HG03354 (cell line): Measurements from ENCODE around the gene MRGPRD.

Experiments used
- ATAC-seq: cut with Tn5 transposase; IDR thresholded peaks from one replicate; pipeline ENCODE4 v1.9.1; 2021; ENCODE audit warnings: mild to moderate bottlenecking; ENCODE audit not compliant: unreplicated experiment, poor library complexity, severe bottlenecking

MRGPRD gene

DNA sequence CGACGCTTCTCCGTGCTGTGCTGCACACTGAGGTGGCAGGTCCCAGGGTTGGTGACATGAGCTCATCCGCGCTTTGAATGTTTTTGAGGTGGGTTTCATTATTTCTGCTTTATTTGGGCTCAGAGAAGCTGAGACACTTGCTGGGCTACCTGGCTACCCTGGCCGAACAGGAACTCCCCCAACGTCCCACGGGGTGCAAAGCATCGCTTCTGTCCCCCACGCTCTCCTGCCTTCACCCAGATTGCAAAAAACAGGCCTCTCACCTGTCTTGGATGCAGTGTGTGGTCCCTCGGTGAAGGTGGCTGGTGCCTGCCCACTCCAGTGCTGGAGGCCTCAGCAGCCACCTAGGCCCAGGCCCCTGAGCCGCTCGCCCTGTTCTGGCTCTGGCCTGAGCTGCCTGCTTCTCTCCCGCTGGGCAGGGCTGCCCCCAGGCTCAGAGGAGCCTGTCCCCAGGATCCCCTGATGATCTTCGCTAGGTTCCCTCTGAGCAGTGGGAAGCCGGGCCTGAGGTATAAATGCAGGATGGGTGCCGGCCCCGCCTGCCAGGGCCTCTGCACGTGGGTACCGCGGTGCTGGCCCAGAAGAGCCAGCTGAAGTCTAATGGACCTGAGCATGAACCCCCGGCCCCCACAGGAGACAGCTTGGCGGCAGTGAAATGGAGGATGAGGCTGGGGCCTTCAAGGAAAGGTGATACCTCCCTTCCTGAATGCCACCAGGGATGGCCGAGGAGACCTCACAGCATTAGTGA lies 15.8 kb upstream of the MRGPRD start:
- ATAC-seq = no peak

DNA sequence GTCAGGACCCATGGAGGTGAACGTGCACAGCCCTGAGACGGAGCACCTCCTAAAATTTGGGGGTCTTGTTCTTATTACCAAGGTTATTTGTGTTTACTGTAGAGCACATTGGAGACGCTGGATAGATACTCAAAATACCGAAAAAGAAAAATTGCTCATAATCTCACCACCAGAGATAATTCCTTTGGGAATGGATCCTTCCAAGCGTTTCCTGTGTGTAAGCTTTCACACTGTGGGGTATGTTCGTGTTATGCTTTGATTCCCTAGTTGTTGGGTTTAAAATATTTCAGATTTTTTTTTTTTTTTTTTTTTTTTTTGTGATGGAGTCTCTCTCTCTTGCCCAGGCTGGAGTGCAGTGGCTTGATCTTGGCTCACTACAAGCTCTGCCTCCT lies 14.1 kb upstream of the MRGPRD start:
- no peak for ATAC-seq

DNA sequence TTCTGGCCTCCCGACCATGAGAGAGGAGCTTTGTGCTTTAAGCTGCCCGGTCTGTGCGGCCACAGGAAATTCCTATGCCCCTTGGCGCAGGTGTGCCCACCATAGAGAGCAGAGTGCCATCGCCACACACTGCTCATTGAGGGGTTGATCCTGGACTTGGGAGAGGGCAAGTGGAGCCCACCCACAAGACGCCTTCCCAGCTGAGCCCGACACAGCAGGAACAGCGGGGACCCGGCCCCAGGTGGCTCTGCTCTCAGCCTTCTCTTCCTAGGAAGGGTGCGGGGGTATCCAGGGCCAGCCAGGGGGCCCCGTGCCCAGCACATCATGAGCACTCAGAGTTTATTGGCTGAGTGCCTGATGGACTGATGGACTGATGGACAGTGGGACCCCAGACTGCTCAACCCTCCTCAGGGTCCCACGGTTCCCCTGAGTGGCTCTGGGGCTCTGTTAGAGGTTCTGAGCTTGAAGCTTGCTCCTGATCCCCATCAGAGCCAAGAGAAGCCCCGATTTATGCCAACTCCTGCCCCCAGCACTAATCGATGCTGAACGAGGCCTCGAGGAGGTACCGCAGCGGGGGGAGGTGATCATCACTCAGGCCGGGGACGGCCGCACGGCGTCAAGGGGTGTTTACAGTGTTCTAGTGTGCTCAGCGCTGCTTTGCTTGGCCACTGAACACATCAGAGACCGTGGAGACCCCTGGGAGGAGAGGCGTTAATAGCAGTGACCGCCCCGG lies 13.5 kb upstream of the MRGPRD start:
- ATAC-seq = no peak

DNA sequence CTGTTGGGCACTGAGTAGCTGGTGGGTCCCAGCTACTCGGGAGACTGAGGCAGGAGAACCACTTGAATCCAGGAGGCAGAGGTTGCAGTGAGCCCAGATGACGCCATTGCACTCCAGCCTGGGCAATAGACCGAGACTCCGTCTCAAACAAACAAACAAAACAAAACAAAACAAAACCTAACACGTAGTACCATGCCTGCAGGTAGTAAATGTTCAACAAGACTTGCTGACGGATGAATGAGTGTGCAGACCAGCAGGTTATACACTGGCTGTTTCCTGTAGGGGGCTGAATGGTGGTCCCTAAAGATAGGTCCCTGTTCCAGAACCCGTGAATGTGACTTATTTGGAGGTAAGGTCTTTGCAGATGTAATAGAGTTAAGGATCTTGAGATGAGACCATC lies 12.8 kb upstream of the MRGPRD start:
- ATAC-seq = no peak

DNA sequence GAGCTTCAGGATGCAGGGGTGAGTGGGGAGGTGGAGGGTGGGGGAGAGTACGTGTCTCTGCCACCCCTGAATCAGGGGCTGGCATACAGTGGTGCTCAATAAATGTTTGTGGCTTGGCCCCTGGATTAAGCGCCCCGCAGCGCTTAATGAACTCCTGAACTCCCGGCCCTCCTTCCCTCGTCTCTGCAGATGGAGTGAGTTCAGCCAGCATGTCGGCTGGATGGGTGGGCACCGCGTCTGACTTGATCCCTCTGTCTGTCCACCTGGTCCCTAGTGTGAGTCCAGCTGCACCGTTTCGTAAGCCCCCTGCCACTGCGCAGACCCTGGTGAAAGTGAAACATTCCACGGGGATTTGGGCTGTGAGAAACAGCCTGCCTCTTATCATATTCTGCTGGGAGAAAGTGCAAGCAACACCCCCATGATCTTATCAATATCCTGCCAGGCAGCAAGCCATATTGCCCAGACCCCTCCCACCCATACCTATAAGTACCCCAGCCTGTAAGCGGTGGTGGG lies 12.0 kb upstream of the MRGPRD start:
- no peak for ATAC-seq

DNA sequence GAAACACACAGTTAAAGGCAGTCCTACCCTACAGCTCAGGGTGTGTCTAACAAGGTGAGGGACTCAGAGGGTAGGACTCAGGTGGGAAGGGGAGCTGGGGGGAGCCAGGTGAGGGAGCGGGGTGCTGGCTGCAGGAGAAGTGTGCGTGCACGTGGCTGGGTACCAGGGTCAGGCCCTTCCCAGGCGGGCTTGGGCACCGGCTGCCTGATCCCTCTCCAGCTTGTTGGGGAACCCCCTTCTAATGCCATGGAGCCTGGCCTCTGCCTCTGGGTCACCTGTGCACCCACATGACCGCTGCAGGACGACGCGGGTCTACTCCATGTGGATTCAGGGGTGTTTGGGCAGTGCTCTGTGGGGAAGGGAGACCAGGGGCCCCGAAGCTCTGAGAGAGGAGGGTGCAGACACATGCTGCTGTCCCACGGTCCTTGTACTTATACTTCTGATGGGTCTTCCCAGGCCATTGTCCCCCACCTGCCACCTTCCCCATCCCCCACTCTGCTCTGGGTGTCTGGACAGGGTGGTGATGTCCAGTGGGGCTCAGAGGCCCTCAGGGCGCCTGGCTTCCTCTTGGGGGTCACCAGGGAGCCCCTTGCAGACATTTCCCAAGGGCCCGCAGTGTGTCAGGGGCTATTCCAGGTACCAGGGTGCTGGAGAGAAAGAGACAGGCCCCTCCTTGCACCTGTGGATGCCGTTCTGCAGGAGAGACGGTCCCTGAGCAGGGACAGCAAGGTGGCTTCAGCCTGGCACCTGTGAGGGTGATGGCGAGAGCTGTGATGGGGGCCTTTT lies 10.4 kb upstream of the MRGPRD start:
- no peak for ATAC-seq

DNA sequence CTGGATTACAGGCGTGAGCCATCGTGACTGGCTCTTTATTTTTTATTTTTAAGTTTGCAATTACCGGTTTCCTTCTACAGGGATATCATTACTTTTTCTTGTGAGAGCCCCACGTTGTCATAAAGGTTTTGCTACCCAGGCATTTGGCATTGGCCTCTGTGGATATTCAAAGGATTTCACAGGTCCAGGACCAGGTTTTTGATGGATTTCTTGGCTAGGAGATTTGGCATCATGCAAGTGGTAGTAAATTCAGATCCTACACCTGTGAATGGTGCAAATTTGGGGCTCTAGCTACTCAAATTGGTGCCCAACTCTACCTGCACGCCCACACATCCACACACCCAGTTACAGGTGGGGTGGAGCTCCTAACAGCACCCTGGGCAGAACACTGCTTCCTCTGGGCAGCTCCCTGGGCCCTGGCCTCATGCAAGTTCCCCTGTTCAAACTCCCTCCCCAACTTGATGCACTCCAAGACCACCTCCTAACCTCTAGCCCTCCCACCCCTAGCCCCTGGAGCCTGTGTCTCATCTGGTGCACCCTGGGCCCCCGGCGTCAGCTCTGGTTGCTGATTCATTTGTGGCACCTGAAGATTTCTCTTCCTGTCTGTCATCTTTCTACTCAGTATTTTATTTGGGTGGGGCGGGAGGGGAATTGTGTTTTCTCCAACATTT lies 9.3 kb upstream of the MRGPRD start:
- no peak for ATAC-seq

DNA sequence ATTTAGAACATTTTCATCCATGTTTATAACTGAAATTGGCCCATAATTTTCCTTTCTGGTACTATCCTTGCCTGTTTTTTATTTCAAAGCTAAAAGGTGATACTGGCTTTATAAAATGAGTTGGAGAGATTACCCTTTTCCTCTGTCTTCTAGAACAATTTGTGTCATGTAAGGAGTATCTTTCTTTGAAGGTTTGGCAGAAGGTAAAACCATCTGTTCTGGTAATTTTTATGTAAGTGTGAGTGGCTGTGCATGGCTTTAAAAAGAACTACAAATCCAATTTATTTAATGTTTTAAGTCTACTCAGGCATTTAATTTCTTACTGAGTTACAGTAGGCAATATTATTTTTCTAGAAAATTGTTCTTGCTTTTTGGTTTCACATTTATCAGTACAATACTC lies 7.7 kb upstream of the MRGPRD start:
- ATAC-seq = no peak

DNA sequence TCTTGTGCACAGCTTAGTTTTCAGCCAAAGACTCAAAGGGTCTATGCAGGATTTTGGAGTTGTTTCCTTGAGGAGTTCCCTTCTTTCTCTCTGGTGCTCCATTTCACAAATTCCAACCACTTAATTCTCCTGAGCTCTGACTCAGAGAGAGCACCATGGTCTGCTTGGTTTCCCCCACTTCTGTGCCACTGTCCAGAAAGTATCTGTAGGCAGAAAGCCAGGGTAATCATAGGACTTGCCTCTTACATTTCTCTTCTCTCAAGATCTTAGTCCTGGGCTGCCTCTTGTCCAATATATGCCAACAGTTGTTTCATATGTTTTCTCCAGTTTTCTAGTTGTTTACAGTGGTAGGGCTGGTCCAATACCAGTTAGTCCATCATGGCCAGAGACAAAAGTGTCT lies 6.4 kb upstream of the MRGPRD start:
- ATAC-seq = no peak

DNA sequence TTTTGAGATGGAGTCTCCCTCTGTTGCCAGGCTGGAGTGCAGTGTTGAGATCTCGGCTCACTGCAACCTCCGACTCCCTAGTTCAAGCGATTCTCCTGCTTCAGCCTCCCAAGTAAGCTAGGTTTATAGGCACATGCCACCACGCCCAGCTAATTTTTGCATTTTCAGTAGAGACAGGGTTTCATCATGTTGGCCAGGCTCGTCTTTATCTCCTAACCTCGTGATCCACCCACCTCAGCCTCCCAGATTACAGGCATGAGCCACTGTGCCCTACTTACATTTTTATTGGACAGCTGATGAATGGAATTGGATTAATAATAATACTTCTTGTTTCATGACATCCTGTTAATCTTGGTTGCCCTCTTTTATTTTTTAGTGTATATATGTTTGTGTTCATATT lies 3.0 kb upstream of the MRGPRD start:
- no peak for ATAC-seq

DNA sequence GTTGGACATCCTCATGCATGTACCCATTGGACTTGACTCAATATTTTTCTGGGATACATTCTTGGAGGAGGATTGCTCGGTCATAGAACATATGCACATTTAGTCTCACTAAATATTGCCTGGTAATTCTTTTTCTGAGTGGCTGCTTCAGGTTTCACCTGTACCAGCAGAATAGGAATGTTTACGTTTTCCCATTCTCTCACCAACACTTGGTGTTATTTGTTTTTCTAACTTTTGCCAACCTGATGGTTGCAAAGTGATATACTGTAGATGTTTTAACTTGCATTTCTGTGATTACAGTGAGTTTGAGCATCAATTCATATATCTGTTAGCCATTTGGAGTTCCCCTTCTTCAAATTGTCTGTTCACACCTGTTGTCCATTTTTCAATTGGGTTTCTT lies 1.3 kb upstream of the MRGPRD start:
- no peak for ATAC-seq

DNA sequence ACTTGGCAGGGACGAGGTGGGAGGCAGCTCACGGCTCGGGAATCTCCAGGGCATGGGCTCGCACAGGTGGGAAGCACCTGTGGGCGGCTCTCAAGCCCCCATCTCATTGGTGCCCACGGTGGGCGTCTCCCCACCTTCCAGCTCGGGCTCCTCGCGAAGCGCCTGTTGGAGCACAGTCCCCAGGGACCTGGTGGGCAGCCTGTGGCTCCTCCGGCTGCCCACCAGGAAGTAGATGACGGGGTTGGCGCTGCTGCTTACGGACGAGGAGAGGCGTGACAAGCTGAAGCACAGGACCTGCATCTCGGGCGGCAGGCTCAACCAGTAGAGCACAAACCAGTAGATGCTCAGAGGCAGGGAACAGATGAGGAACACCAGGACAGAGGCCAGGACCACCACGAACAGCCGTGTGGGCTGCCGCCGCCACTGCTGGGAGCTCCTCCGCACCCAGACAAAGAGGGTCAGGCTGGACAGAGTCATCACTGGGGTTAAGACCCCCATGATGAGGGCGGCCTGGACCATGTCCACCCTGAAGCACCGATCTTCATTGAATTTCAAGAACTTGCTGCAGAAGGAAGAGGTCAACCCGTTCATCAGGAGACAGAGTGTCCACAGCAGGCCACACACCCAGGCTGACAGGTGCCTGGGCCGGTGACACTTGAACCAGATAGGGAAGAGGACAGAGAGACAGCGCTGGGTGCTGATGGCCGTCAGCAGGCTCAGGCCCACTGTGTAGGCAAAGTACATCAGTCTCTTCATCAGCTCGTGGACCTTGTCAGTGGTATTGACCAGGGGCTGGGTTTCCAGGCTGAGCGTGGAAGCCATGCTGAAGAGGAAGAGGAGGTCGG lies 633 bp downstream of the MRGPRD start:
- no peak for ATAC-seq

DNA sequence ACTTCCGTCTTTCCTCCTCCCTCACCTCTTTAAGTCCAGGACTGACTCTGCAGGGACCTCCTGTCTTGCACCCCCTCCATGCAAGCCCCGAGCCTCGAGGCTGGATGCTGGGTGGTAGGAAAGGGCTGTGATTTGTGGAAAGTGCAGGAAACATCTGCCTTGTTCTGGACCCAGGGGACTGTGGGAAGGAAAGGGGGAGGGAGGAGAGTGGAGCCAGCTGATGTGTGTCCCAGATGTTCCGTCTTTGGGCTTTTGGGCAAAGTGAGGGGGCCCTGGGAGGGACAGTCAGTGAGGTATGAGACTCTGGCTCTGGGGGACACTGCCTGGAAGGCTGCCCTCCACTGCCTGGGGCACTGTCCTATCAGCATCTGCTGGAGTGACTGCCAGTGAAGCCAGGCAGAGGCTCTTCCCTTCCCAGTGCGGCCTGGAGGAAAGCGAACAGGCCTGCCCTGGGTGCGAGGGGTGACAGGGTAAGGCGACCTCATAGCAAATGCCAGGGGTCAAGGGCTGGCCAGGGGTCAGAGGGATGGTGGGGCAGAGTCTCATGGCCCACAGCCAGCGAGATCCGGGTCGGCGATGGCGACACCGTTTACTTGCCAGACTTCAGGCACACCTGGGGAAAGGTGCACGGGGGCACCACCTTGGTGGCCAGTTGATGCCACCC lies 1.7 kb downstream of the MRGPRD start:
- ATAC-seq = no peak

DNA sequence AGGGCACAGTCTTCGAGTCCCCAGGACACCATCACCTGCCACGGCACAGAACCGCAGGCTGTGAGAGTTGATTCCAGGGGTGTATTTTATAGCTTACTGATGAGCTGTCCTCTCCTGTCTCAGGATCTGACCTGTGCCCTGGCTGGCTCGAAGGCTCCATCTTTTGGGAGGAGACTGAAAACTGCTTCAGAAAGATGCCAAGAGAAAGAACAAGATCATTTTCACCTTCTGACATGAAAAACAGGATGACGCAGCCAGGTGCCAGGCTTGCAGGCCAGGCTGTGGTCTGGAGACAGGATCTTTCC lies 2.2 kb downstream of the MRGPRD start:
- no peak for ATAC-seq

DNA sequence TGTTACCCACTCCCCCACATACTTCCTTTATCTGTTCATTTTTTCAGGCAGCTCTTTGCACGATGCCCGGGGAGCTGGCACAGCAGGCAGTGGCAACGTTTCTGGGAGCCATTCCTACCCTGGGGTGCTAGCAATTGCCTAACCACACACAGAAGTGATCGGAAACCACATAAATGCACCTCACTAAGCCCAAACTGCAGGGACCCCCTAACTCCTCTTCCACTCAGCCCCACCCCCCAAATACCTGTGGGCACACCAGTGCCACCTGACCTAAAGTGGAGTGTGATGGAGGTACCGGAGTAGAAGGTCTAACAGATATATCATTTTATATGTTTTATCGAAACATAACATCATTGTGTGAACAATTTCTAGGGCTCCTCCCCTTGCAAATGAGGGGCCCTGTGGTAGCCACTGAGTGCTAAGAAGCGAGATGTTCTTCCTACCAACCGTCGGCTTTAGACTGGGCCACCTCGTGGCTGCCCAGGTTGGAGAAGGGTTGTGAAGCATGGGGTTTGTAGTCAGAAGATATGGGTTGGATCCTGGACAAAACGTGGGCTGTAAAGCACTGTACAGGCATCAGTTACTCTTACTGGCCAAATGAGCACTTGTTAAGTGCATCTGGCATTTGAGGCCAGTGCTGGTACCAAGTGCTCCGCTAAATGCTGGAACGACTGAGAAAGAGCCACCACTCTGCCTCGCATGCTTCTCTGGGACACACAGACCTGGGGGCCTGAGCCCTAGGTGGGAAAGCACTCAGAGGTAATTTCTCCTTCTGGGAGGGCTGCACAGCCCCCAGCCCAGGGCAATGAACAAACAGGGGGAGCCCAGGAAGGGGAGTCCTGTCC lies 2.8 kb downstream of the MRGPRD start:
- ATAC-seq = no peak

DNA sequence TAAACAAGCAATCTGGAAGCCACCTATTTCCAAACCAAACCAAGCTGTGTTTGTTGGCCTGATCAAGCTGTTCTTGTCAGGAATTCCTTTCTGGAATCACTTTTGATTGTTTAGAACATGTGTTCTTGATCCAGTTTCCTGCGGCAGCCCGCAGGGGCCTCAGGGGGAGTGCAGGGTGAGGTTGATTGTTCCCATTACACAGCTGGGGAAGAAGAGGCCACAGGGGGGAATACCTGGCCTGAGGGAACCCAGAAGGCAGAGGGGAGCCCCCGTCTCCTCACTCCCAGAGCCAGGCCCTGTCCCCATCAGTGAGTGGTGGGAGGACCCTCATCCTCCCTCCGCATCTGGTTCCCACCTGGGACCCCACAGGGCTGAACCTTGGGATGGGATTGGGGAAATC lies 4.2 kb downstream of the MRGPRD start:
- ATAC-seq = no peak

DNA sequence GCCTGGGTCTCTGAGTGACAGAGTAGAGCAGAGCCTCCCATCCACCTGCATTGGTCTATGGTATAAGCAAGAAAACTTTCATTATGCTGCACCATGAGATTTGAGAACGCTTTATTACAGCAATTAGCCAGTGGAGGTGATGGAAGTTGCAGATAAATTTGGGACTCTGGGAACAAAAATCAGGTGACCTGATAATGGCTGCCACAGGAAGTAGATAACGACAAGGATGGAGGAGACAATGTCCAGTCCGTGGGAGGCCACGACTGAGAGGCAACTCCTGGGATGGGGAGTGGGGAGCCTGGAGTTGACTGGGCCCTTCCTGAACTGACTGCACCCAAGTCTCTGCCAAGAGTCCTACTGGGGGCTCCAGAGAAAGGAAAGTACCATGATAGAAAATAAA lies 4.7 kb downstream of the MRGPRD start:
- ATAC-seq = no peak
